GM23338 (cell line): ENCODE results near the gene UGT8. TPM values are rescaled to one million over a fixed set of nuclear protein-coding genes. Genes with fewer than 3 reads are reported as not detected.

Experiments
- ATAC-seq: fragments of 200-7000 bp; cut with Tn5 transposase; 3 replicates; pipeline ENCODE4 v1.9.1; 2020
- DNase-seq: peaks from one replicate; pipeline ENCODE4 v3.0.0-alpha.2; 2015; ENCODE audit warnings: low spot score
- H2AFZ ChIP-seq: fragments of 200-600 bp; sonication (generic); 2 replicates; pipeline ENCODE4 v1.8.0; 2016; ENCODE audit warnings: antibody characterized with exemption, mild to moderate bottlenecking, moderate library complexity
- H3F3A ChIP-seq: fragments of 200-600 bp; sonication (generic); replicated peaks from 2 replicates; pipeline ENCODE4 v1.8.0; 2017; ENCODE audit warnings: antibody characterized with exemption, mixed run types, low read depth
- H3K27ac ChIP-seq: fragments of 200-600 bp; sonication (generic); 2 replicates; pipeline ENCODE4 v1.6.1; 2016; ENCODE audit warnings: low read depth
- H3K27me3 ChIP-seq: fragments of 200-600 bp; sonication (generic); 2 replicates; pipeline ENCODE4 v1.8.0; 2016; ENCODE audit warnings: mild to moderate bottlenecking, mixed run types, moderate library complexity; ENCODE audit not compliant: insufficient read depth
- H3K36me3 ChIP-seq: fragments of 200-600 bp; sonication (generic); 2 replicates; pipeline ENCODE4 v1.8.0; 2016; ENCODE audit warnings: mild to moderate bottlenecking; ENCODE audit not compliant: insufficient read depth
- H3K4me1 ChIP-seq: fragments of 200-600 bp; sonication (generic); 2 replicates; pipeline ENCODE4 v1.8.0; 2016; ENCODE audit warnings: mild to moderate bottlenecking, moderate library complexity; ENCODE audit not compliant: insufficient read depth
- H3K4me2 ChIP-seq: fragments of 200-600 bp; sonication (generic); 2 replicates; pipeline ENCODE4 v1.7.1; 2017; ENCODE audit warnings: mixed run types
- H3K4me3 ChIP-seq: fragments of 200-600 bp; sonication (generic); 2 replicates; pipeline ENCODE4 v1.6.1; 2016; ENCODE audit warnings: mixed run types
- H3K79me2 ChIP-seq: fragments of 200-600 bp; sonication (generic); replicated peaks from 2 replicates; pipeline ENCODE4 v1.8.0; 2017; ENCODE audit warnings: mild to moderate bottlenecking; ENCODE audit not compliant: insufficient read depth
- H3K9me2 ChIP-seq: fragments of 200-600 bp; sonication (generic); 2 replicates; pipeline ENCODE4 v1.8.0; 2017; ENCODE audit not compliant: insufficient read depth
- H4K20me1 ChIP-seq: fragments of 200-600 bp; sonication (generic); replicated peaks from 2 replicates; pipeline ENCODE4 v1.8.0; 2017; ENCODE audit warnings: mild to moderate bottlenecking; ENCODE audit not compliant: insufficient read depth
- H3K27ac Mint-ChIP-seq: 2 replicates; pipeline ENCODE4 v1.8.0; 2020; ENCODE audit warnings: inconsistent platforms, mild to moderate bottlenecking, moderate library complexity, mixed read lengths
- H3K27me3 Mint-ChIP-seq: 3 replicates; pipeline ENCODE4 v1.8.0; 2022; ENCODE audit warnings: low read depth, mild to moderate bottlenecking, moderate library complexity, mixed read lengths, inconsistent platforms; ENCODE audit not compliant: insufficient read depth, poor library complexity
- H3K36me3 Mint-ChIP-seq: 3 replicates; pipeline ENCODE4 v1.8.0; 2021; ENCODE audit warnings: low read depth, mild to moderate bottlenecking, inconsistent platforms, moderate library complexity, mixed read lengths
- H3K4me1 Mint-ChIP-seq: 3 replicates; pipeline ENCODE4 v1.8.0; 2020; ENCODE audit warnings: mild to moderate bottlenecking, inconsistent platforms, mixed read lengths
- H3K4me3 Mint-ChIP-seq: 3 replicates; pipeline ENCODE4 v1.8.0; 2021; ENCODE audit warnings: moderate library complexity, mild to moderate bottlenecking, inconsistent platforms, mixed read lengths
- H3K9me3 Mint-ChIP-seq: 3 replicates; pipeline ENCODE4 v1.8.0; 2020; ENCODE audit warnings: moderate library complexity, mild to moderate bottlenecking, inconsistent platforms, mixed read lengths
- CREB1 ChIP-seq: fragments of 250-450 bp; sonication (Bioruptor Pico); IDR thresholded peaks from 2 replicates; pipeline ENCODE4 v1.5.0; 2020; ENCODE audit warnings: low read depth, mild to moderate bottlenecking, moderate library complexity
- CTCF ChIP-seq, 2 experiments: fragments of 200-600 bp in 1 of 2; sonication (generic) in 1 of 2; conservative IDR thresholded peaks; 2 replicates each; pipeline versions ENCODE4 v1.5.1 to v1.6.1; 2016 to 2017; ENCODE audit warnings: antibody characterized with exemption in 2 of 2, low read depth in 2 of 2, mild to moderate bottlenecking in 2 of 2, moderate library complexity in 1 of 2
- EZH2 ChIP-seq: fragments of 200-600 bp; sonication (generic); IDR thresholded peaks from one replicate; pipeline ENCODE4 v1.8.0; 2017; ENCODE audit warnings: antibody characterized with exemption, mild to moderate bottlenecking, low read depth; ENCODE audit not compliant: unreplicated experiment
- EZH2phosphoT487 ChIP-seq: fragments of 200-600 bp; sonication (generic); IDR thresholded peaks from one replicate; pipeline ENCODE4 v1.8.1; 2018; ENCODE audit warnings: antibody characterized with exemption; ENCODE audit not compliant: unreplicated experiment
- NANOG ChIP-seq: IDR thresholded peaks from 2 replicates; pipeline ENCODE4 v1.6.1; 2016; ENCODE audit warnings: antibody characterized with exemption, borderline replicate concordance
- REST ChIP-seq: IDR thresholded peaks from one replicate; pipeline ENCODE4 v1.6.1; 2018; ENCODE audit warnings: antibody characterized with exemption; ENCODE audit not compliant: unreplicated experiment
- STAT1 ChIP-seq: IDR thresholded peaks from one replicate; pipeline ENCODE4 v1.6.1; 2016; ENCODE audit warnings: antibody characterized with exemption; ENCODE audit not compliant: unreplicated experiment
- ZNF114 ChIP-seq: fragments of 250-450 bp; sonication (Bioruptor Pico); IDR thresholded peaks from 2 replicates; pipeline ENCODE4 v1.5.0; 2020; ENCODE audit warnings: mild to moderate bottlenecking, moderate library complexity
- ZNF331 ChIP-seq: fragments of 250-450 bp; sonication (Bioruptor Pico); IDR thresholded peaks from 2 replicates; pipeline ENCODE4 v1.5.0; 2020; ENCODE audit warnings: low read depth, mild to moderate bottlenecking, moderate library complexity
- polyA plus RNA-seq: library from polyadenylated mRNA; unstranded; fragments of >200 nt; fragmentation: Nextera tagmentation; extraction: Ambion mirVana; gene quantifications from 2 replicates; pipeline ENCODE4 v1.2.1, GENCODE V29; 2016
- total RNA-seq: library from RNA; depleted of rRNA; stranded (reverse); fragments of >200 nt; shearing (Covaris generic); gene quantifications from 2 replicates; pipeline ENCODE4 v1.2.3, GENCODE V29; 2014

The UGT8 gene
- total and polyA plus RNA-seq, 2 experiments from 2014 or later, result 14.9 to 39.0 TPM

- TF ChIP-seq REST (no peak), EZH2phosphoT487 (no peak), ZNF114 (CRISPR knock-in tag) (no peak), ZNF331 (CRISPR knock-in tag) (no peak), EZH2 (no peak), CTCF (conservative IDR thresholded peaks at IDR 0.05; ENCODE audit: low read depth in 2 of 2) (no peak), CREB1 (CRISPR knock-in tag) (no peak), STAT1 (no peak)
These were observed 2.7 kb upstream of the UGT8 start (continued) for GRCh38 chr4:114595921-114596320.

DNA sequence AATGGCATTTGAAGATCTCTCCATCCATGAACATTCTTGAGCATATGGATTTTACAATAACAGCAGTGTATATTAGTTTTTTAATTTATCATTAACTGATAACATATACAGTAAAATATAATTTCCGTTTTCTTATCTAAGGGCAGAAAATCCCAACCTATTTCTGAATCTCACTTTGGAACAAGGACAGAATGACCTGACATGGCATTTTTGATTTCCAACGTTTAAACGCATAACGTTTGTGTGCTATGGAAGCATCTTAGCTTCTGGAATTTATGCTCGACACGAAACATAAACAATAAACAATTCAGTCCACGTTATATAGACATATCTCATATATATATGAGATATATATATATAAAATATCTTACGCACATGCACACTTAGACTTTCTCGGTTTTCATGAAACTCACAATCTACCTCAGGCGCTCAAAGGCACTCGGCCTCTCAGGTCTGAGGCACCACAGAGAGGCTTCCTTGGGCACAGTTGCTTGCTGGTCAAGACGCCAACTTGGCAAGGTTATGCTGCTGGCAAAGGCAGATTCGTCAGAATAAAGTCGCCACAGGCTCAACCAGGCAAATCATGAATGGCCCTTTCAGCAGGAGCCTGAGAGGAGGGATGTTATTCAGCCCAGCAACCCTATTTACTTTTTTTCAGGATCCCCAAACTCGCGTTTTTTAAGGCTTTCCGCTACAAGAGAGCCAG is 1.0 kb upstream of the UGT8 start:
- peaks cover 23% of the 10 kb centered on the region for H3K36me3 Mint-ChIP-seq
- Histone ChIP-seq H3K9me2 (no peaks in the 10 kb centered on the region), H3K36me3 (peaks cover 7% of the 10 kb centered on the region), H4K20me1 (no peaks in the 10 kb centered on the region), H3K4me2 (peak overlapping the region; percentile 87), H3K27me3 (0 out of 2 replicates have a peak, but pooled peaks cover 6% of the 10 kb centered on the region), H2AFZ (peak overlapping the region; percentile 90), H3F3A (no peaks in the 10 kb centered on the region), H3K4me3 (peak overlapping the region; percentile 83), H3K79me2 (peaks cover 28% of the 10 kb centered on the region), H3K4me1 (peaks cover 25% of the 10 kb centered on the region), H3K27ac (no peak overlapping the region)
- DNase-seq (peak; percentile 25), ATAC-seq (no peak; the same call in 2 of the 3 replicates)
- H3K27me3 Mint-ChIP-seq, result peaks cover 14% of the 10 kb centered on the region
- peaks cover 24% of the 10 kb centered on the region for H3K9me3 Mint-ChIP-seq
- no peak overlapping the region for H3K27ac Mint-ChIP-seq
- TF ChIP-seq CTCF (conservative IDR thresholded peaks at IDR 0.05; ENCODE audit: low read depth in 2 of 2) (no peak), NANOG (no peak)
- peak overlapping the region; percentile 82 for H3K4me3 Mint-ChIP-seq
- peaks cover 8% of the 10 kb centered on the region; the same call in 2 of the 3 replicates for H3K4me1 Mint-ChIP-seq
